Measurements from ENCODE around the gene DNAH14.

Gene DNAH14

DNA sequence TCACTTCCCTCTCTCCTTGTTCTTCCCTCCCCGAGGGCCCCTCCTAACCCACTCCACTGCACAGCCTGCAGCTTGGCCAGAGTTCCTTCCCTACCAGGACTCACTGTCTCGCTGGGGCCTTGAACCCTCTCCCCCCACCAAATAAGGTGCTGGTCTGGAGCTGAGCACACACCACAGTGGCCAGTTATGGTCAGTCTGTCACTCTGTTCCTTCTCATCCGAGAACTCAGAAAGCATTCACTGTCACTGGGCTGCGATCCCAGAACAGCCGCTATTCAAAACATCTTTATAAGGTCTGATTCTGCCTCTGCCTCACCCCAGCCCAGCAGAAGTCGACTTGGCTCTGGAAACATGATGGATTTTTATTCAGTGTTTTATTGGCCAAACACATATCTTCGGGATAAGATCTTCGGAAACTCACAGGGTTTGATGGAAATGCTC is 518.2 kb downstream of the DNAH14 start:
- no peaks in the 10 kb centered on the region for H3K36me3 ChIP-seq (ENCODE audit: control insufficient read depth, insufficient read depth, low read length)
- no peak overlapping the region for H3K4me3 ChIP-seq (replicated peaks; ENCODE audit: low read depth, low read length)
- TF ChIP-seq, protein P1, sequence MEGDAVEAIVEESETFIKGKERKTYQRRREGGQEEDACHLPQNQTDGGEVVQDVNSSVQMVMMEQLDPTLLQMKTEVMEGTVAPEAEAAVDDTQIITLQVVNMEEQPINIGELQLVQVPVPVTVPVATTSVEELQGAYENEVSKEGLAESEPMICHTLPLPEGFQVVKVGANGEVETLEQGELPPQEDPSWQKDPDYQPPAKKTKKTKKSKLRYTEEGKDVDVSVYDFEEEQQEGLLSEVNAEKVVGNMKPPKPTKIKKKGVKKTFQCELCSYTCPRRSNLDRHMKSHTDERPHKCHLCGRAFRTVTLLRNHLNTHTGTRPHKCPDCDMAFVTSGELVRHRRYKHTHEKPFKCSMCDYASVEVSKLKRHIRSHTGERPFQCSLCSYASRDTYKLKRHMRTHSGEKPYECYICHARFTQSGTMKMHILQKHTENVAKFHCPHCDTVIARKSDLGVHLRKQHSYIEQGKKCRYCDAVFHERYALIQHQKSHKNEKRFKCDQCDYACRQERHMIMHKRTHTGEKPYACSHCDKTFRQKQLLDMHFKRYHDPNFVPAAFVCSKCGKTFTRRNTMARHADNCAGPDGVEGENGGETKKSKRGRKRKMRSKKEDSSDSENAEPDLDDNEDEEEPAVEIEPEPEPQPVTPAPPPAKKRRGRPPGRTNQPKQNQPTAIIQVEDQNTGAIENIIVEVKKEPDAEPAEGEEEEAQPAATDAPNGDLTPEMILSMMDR (IDR thresholded peaks at IDR 0.05; ENCODE audit: insufficient read depth, low read length, poor library complexity, severe bottlenecking), result no peak
- DNase-seq (ENCODE audit: extremely low read depth, insufficient read length), result no peak
- H3K27me3 ChIP-seq (replicated peaks; ENCODE audit: control insufficient read depth, insufficient read depth, low read length), result no peaks in the 10 kb centered on the region

GRCh38 chr1:225448146-225448805 is 518.8 kb downstream of the DNAH14 start:
- TF ChIP-seq, protein P1 (IDR thresholded peaks at IDR 0.05; ENCODE audit: insufficient read depth, low read length, poor library complexity, severe bottlenecking), result no peak

More at GRCh38 chr1:225448146-225448805, 518.8 kb downstream of the DNAH14 start:
- Histone ChIP-seq H3K4me3 (replicated peaks; ENCODE audit: low read depth, low read length) (no peak overlapping the region), H3K36me3 (ENCODE audit: control insufficient read depth, insufficient read depth, low read length) (no peaks in the 10 kb centered on the region), H3K27me3 (replicated peaks; ENCODE audit: control insufficient read depth, insufficient read depth, low read length) (no peaks in the 10 kb centered on the region)
- no peak for DNase-seq (ENCODE audit: extremely low read depth, insufficient read length)
